ENCODE measurements around the gene TMPRSS13.
"Not testable (repeated sequence)": the region's sequence is repeated elsewhere in the genome, so short reads cannot be mapped to it uniquely, and the experiment has no call there.

The TMPRSS13 gene

DNA sequence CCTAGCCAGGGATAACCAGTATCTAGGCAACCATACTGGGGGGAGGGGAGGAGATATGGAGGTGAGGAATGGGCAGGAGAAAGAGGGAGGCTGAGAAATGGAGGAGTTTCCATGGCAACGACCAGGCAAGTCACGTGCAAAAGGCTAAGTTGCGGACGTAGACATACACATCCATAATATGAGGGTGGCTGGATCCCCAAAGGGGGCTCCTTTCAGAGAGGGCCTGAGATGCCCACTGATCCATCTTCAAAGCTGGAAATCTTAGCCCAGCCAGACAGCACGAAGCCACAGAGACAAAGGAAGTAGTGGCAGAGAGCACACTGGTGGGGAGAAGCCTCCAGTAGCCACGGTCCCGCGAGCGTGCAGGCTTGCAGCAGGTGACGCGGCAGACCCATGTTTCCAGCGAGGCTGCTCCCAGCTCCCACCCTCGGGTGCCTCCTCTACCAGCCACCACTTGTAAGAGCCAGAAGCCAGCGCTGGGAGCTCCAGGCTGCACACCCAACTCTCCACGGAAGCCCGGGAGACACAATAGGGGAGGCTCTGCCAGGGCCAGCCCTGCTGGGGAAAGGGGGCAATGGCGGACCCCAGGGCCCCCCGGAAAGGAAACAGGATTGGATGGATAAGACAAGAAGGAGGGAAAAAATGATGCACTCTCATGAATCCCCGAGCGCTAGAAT is 53.7 kb downstream of the TMPRSS13 start:
- in situ Hi-C loops (cut with MboI; ENCODE audit: low sequenced_read_pairs), result no loop called here

GRCh38 chr11:117874910-117875381 is 54.3 kb downstream of the TMPRSS13 start:
- in situ Hi-C loops (cut with MboI; ENCODE audit: low sequenced_read_pairs), result no loop called here

- in situ Hi-C loops (cut with MboI; ENCODE audit: low sequenced_read_pairs), result no loop called here
Measured at GRCh38 chr11:117874253-117874909, 54.8 kb downstream of the TMPRSS13 start.

DNA sequence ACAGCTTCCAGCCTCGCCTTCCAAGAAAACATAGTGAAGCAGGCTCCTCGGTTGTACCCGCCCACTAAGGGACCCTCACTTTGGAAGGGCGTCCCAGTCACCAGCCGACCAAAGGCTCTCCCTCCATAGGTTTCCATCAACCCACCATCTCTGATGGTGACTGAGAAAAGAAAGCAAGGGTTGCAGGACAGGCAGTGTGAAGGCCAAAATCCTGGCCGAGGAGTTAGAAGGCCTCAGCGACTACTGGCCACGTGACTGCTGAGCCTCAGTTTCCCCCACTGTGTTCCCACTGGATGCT is 55.4 kb downstream of the TMPRSS13 start:
- in situ Hi-C loops (cut with MboI; ENCODE audit: low sequenced_read_pairs), result no loop called here

DNA sequence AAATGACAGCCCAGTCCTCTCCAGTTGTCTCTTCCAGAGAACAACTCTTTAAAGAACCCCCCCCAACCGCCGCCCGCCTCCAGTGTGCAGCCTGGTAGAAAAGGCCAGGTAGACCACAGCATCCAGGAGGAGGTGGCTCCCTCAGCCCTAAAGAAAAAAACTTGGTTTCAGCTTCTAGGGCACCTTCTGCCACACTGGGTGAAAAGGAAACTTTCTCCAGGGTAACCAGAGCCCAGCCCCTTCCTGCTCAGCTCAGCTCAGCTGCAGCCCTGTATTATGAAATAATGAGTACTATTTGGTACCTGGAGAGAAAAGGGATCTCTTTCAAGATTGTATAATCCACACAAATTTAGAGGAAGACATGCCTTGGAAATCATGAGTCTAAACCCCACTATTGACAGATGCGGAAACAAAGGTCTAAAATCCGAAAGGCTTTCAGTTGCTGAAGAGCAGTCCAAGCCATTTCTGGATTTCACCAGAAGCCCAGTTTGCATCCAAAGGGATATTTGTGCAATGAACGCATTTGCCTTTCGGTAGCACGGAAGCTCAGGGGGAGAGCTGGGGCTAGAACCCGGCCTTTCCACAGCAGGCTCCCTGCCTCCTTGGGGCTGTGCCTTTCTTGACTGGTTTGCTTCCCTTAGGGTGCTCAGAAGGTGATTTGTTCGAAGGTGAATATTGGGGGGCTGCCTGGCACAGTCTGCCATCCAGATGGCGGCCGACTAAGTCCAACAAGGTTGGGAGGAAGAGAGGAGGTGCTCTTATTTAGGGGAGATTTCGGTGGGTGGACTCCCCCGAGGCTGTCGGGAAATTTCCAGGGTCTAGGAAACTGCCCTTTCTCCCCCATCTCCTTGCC is 56.0 kb downstream of the TMPRSS13 start:
- in situ Hi-C loops (cut with MboI; ENCODE audit: low sequenced_read_pairs), result no loop called here

- in situ Hi-C loops (cut with MboI; ENCODE audit: low sequenced_read_pairs), result no loop called here
Measured at GRCh38 chr11:117872420-117872961, 56.7 kb downstream of the TMPRSS13 start.

DNA sequence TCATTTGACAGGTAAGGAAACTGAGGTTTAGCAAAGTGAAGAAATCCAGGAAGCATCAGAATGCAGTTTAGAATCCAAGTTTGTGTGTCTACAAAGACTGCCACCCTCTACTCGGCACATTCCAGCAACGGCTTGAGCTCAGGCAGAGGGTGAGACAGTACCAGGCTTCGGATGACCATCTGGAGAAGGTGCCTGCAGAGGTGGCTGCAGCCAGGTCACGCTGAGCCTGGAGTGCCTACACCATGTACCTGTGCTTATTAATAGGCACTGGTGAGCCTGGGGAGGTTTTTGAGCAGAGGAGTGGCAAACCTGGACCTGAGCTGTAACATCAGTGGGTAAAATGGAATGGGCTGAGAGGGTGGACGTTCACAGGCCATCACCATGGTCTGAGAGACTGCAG is 57.4 kb downstream of the TMPRSS13 start:
- in situ Hi-C loops (cut with MboI; ENCODE audit: low sequenced_read_pairs), result no loop called here

GRCh38 chr11:117871160-117871559 is 58.0 kb downstream of the TMPRSS13 start:
- in situ Hi-C loops (cut with MboI; ENCODE audit: low sequenced_read_pairs), result no loop called here

- in situ Hi-C loops (cut with MboI; ENCODE audit: low sequenced_read_pairs), result no loop called here
Measured at GRCh38 chr11:117870103-117870952, 58.9 kb downstream of the TMPRSS13 start.

- in situ Hi-C loops (cut with MboI; ENCODE audit: low sequenced_read_pairs), result no loop called here
Measured at GRCh38 chr11:117869604-117870003, 59.6 kb downstream of the TMPRSS13 start.

DNA sequence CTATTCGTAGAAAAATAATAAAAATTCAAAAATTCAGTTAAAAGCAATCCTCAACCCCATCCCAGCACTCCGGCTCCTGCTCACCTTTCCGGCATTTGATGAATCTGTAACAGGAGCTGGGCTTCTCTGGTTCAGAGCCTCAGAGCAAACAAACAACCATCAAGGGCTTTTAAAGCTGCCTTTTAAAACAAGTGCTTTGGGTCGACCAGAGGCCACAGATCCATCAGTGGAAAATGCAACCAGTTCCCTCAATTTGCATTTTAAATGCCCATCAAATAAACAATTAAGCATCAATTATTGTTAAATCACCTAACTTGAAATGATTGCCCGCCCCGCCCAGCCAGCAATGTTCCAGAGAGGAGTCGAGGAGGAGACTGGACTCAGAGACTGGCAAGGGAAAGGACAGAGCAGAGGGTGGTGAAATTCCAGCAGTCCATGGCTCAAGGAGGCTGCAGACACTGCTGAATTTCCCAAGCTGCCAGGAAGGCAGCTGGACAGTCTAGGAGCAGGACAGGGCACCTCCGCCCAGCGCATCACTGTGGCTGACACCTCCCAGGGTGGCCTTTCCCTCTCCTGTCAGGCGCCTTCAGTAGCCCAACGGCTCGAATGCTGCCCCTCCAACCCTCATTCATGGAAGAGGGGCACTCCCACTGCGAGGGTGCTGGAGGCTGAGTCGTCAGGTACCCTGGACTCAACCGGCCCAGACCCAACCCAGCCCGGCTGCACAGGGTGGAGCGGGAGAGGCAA is 60.2 kb downstream of the TMPRSS13 start:
- in situ Hi-C loops (cut with MboI; ENCODE audit: low sequenced_read_pairs), result no loop called here

DNA sequence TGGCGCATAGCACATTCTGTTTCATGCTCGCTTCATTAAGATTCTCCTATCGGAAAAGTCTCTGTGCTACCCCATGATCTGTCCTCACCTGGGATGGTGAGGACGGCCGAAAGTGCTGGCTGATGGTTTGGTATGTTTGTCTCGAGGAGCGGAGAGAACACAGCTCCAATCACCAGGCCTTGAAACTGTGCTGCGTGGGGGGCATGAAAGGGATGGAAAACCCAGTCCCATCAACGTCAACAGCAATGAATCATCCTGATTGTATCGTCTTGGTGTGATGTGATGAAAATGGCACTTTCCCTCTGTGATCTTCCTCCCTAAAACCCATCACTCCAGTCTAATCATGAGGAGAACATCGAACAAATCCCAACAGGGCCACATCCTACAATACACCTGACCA is 61.1 kb downstream of the TMPRSS13 start:
- in situ Hi-C loops (cut with MboI; ENCODE audit: low sequenced_read_pairs), result no loop called here

DNA sequence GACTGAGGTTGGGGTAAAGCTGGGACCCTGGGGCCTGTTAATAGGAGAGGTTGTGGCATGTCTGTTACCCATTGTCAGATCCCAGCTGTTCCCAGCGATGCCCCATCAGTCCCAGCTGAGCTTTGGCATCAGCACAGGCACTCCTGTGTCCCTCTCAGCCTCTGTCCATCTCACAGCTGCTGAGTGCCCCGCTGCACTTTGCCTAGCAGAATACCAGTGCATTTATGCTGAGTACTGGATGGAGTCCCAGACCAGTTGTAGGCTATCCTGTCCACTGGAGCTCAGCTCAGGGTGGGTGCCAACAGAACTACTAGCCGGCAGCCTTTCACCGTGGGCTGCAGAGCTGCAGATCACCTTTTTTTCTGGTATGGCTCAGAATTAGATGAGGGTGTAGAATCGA is 62.7 kb downstream of the TMPRSS13 start:
- in situ Hi-C loops (cut with MboI; ENCODE audit: low sequenced_read_pairs), result no loop called here

- in situ Hi-C loops (cut with MboI; ENCODE audit: low sequenced_read_pairs), result not testable (repeated sequence)
Measured at GRCh38 chr11:117865546-117865945, 63.7 kb downstream of the TMPRSS13 start.

DNA sequence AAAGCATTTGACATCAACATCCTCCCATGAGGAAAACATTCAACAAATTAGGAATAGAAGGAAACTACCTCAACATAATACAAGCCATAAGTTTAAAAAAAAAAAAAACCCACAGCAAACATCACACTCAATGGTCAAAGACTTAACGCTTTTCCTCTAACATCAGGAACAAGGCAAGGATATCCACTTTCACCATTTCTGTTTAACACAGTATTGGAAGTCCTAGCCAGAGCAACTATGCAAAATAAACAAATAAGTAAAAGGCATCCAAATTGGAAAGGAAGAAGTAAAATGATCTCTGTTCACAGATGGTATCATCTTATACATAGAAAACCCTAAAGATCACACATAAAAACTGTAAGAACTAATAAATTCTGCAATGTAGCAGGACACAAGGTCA is 65.8 kb downstream of the TMPRSS13 start:
- in situ Hi-C loops (cut with MboI; ENCODE audit: low sequenced_read_pairs), result no loop called here

DNA sequence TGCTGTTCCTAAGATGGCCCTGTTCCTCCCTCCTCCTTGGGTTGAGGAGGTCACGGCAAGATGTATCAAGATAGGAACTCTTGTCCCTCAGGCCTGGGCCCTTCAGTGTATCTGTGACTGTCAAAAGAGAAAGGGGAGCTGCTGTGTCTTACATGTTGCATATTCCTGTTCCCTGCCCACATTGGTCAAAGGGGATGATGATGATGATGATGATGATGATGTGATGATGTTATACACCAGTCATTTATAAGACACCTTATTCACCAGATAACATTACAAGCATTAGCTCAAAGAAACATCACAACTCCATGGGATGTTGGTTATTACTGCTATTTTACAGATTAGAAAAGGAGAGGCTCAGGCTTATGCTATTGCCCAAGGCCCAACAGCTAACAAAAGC is 66.4 kb downstream of the TMPRSS13 start:
- in situ Hi-C loops (cut with MboI; ENCODE audit: low sequenced_read_pairs), result no loop called here

GRCh38 chr11:117862019-117862725 is 67.0 kb downstream of the TMPRSS13 start:
- in situ Hi-C loops (cut with MboI; ENCODE audit: low sequenced_read_pairs), result no loop called here

DNA sequence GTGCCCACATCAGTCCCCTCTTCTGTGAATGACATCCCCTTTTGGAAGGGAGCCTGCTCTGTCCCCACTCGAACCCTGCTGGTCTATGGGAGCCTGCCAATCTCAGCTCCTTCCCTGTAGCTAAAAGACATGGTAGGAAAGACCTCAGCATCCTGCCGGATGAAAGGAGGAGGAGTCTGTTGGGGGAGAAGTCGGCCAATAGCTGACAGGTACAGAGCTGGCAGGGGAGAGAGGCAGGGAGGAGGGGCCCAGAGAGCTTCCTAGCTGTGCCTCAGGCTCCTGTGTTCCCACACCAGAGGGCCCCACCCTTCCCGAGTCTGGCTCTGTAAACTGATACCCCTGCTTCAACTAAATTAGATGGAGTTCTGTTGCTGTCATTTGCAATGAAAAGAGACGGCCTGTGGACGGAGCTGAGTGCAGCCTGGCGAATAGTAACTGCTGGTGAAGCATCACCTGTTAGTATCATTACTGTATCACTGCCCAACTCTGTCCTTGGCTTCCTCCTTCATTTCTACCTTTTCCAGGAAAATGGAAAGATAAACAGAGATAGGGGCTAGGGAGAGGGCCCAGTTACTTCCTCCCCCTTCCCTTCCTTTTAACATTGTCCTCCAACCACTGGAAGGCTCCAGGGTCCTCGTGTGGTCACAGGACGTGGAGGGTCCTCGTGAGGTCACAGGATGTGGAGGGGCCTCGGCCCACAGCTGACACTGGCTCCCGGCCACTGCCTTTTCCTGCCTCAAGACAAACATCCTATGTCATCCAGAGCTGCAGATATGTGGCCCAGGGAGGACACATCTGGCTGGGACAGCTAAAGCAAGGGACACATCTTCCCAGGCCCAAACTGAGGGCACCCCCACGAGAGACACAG is 67.8 kb downstream of the TMPRSS13 start:
- in situ Hi-C loops (cut with MboI; ENCODE audit: low sequenced_read_pairs), result no loop called here

All from HL-60/S4 (cell line).